Measurements from ENCODE around the gene PRSS37. TPM values are rescaled to one million over a fixed set of nuclear protein-coding genes. Genes with fewer than 3 reads are reported as not detected.

Gene PRSS37
- total and polyA plus RNA-seq, 12 donors: not detected

DNA sequence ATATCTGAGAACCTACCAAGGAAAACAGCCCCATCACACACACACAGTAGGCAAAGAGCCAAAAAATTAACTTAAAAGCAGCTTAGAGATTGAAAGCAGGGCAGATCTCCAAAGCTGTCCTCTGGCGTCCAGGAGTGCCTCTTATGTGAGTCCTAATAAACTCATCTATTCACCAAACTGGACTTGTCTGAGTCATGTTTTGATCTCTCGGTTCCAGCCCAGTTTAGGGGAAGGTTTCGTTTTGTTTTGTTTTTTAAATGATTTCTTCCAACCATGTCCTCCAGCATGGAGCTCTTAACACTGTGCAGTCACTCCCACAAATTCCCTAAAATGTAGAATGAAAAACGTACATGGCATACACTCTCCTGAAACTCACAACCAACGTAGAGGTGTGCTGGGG lies 6.7 kb upstream of the PRSS37 start:
- WGBS, 4 donors: 60 to 72% (median 68%) methylated on average over 5 of the region's 5 CpGs
- peaks cover 0 to 6% (median 0%) of the 10 kb centered on the region in 3 donors for H3K9me3 ChIP-seq (replicated peaks in 1 of 3)

DNA sequence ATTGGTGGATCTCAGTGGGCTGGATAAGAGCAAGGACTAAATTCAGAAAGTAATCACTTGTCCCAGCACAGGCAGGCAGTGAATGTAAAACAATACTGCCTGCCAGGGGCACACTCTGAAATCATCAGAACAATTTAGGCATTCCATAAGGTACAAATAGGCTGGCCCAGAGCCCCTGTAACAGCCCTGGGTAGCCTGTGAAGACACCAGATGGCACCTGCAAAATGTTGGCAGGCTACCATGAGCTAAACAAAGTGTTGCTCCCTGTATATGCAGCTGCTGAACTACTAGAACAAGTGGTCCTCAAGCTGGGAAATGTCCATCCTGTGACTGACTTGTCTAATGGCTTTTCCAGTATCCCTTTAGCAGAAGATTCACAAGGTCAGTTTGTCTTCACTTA lies 3.0 kb upstream of the PRSS37 start:
- no peak for TF ChIP-seq POLR2A (IDR thresholded peaks at IDR 0.05)
- TF ChIP-seq, protein P1, sequence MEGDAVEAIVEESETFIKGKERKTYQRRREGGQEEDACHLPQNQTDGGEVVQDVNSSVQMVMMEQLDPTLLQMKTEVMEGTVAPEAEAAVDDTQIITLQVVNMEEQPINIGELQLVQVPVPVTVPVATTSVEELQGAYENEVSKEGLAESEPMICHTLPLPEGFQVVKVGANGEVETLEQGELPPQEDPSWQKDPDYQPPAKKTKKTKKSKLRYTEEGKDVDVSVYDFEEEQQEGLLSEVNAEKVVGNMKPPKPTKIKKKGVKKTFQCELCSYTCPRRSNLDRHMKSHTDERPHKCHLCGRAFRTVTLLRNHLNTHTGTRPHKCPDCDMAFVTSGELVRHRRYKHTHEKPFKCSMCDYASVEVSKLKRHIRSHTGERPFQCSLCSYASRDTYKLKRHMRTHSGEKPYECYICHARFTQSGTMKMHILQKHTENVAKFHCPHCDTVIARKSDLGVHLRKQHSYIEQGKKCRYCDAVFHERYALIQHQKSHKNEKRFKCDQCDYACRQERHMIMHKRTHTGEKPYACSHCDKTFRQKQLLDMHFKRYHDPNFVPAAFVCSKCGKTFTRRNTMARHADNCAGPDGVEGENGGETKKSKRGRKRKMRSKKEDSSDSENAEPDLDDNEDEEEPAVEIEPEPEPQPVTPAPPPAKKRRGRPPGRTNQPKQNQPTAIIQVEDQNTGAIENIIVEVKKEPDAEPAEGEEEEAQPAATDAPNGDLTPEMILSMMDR (IDR thresholded peaks at IDR 0.05): no peak
- intact Hi-C loops (cut with DNase I): no loop called here
- no peak for DNase-seq
- no peaks in the 10 kb centered on the region for H3K9me3 ChIP-seq (replicated peaks in 1 of 3)
- no peaks in the 10 kb centered on the region for H3K27me3 ChIP-seq
- no peak overlapping the region for H3K4me3 ChIP-seq
- no peaks in the 10 kb centered on the region for H3K4me1 ChIP-seq (replicated peaks in 1 of 2)
- H3K36me3 ChIP-seq (replicated peaks in 1 of 2): no peaks in the 10 kb centered on the region
- no peak overlapping the region for H3K27ac ChIP-seq

More for the DNA sequence above, 6.7 kb upstream of the PRSS37 start:
- Histone ChIP-seq H3K36me3 (replicated peaks in 1 of 2) (no peaks in the 10 kb centered on the region), H3K4me1 (replicated peaks in 1 of 2) (no peaks in the 10 kb centered on the region), H3K27me3 (no peaks in the 10 kb centered on the region), H3K27ac (no peak overlapping the region), H3K4me3 (no peak overlapping the region)
- TF ChIP-seq POLR2A (IDR thresholded peaks at IDR 0.05): no peak
- TF ChIP-seq, protein P1 (IDR thresholded peaks at IDR 0.05): no peak
- intact Hi-C loops (cut with DNase I): no loop called here
- DNase-seq: no peak

DNA sequence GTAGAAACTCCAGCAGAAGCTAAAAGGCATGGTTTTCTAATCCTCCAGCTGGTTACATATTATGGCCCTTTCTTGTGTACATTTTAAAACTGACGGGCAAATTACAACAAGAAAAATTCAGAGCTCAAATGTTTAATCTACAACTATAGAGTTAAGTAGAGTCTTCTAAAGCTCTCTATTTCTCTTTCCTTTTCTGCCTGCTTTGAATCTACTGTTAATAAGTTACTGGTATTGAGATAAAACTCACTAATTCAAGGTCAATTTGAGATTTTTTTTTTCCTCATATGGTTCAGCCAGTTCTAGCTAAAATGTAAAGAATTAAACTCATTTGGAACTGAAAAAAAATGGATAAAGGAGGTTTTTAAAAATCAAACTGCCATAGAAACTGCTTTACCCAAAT lies 1.6 kb upstream of the PRSS37 start:
- H3K36me3 ChIP-seq (replicated peaks in 1 of 2): no peaks in the 10 kb centered on the region
- WGBS, 4 donors: 77 to 90% (median 84%) methylated on average over 1 of the region's 1 CpG
- intact Hi-C loops (cut with DNase I): no loop called here
- no peak overlapping the region for H3K27ac ChIP-seq
- no peaks in the 10 kb centered on the region for H3K9me3 ChIP-seq (replicated peaks in 1 of 3)
- DNase-seq: no peak
- H3K4me3 ChIP-seq: no peak overlapping the region
- H3K27me3 ChIP-seq: no peaks in the 10 kb centered on the region
- no peaks in the 10 kb centered on the region for H3K4me1 ChIP-seq (replicated peaks in 1 of 2)
- no peak for TF ChIP-seq POLR2A (IDR thresholded peaks at IDR 0.05)
- TF ChIP-seq, protein P1 (IDR thresholded peaks at IDR 0.05): no peak

DNA sequence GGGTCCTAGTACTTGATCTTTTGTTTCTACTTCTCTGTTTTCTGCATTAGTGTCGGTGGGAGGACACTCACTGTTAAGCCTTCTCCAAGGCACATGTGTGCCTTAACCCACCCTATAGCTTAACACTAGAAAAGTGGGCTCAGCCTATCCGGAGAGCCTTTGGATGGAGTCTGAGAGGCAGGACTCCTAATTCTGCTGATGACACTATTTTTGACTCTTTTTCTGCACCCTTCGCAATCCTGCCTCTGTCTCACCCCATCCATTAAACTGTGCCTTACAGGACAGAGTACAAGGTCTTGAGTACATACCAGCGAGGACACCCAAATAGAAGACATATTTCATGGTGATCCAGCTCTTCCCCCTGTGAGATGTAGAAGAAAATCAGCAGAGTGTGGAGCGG lies 577 bp downstream of the PRSS37 start:
- H3K4me3 ChIP-seq: no peak overlapping the region
- H3K36me3 ChIP-seq (replicated peaks in 1 of 2): no peaks in the 10 kb centered on the region
- no peaks in the 10 kb centered on the region for H3K9me3 ChIP-seq (replicated peaks in 1 of 3)
- intact Hi-C loops (cut with DNase I): no loop called here
- H3K27ac ChIP-seq: no peak overlapping the region
- no peaks in the 10 kb centered on the region for H3K4me1 ChIP-seq (replicated peaks in 1 of 2)
- no peaks in the 10 kb centered on the region for H3K27me3 ChIP-seq
- DNase-seq: no peak
- no peak for TF ChIP-seq POLR2A (IDR thresholded peaks at IDR 0.05)
- TF ChIP-seq, protein P1 (IDR thresholded peaks at IDR 0.05): no peak
- 85 to 92% (median 87%) methylated on average over 5 of the region's 5 CpGs for WGBS, 4 donors

Data from adrenal gland (tissue), 12 donors.